Chondrocyte (in vitro differentiated cells): ENCODE data around the gene PRSS50. TPM values are rescaled to one million over a fixed set of nuclear protein-coding genes. Genes with fewer than 3 reads are reported as not detected.

Experiments
- DNase-seq: peaks from one replicate; pipeline ENCODE4 v3.0.0; 2021; ENCODE audit warnings: mixed read lengths, low spot score
- H3K27ac Mint-ChIP-seq: one replicate; pipeline ENCODE4 v1.8.0; 2021; ENCODE audit warnings: mild to moderate bottlenecking, moderate library complexity, mixed read lengths; ENCODE audit not compliant: unreplicated experiment
- H3K27me3 Mint-ChIP-seq: 2 replicates; pipeline ENCODE4 v1.8.0; 2021; ENCODE audit warnings: low read depth, mixed read lengths
- H3K36me3 Mint-ChIP-seq: 2 replicates; pipeline ENCODE4 v1.8.0; 2021; ENCODE audit warnings: low read depth, mixed read lengths
- H3K4me1 Mint-ChIP-seq: 2 replicates; pipeline ENCODE4 v1.8.0; 2021; ENCODE audit warnings: low read depth, mild to moderate bottlenecking, mixed read lengths
- H3K4me3 Mint-ChIP-seq: one replicate; pipeline ENCODE4 v1.8.0; 2021; ENCODE audit warnings: mild to moderate bottlenecking, moderate library complexity, mixed read lengths; ENCODE audit not compliant: unreplicated experiment
- H3K9me3 Mint-ChIP-seq: 2 replicates; pipeline ENCODE4 v1.8.0; 2021; ENCODE audit warnings: low read depth, mixed read lengths
- CTCF ChIP-seq: fragments of 200-600 bp; sonication (generic); IDR thresholded peaks from 2 replicates; pipeline ENCODE4 v1.5.0; 2021; ENCODE audit warnings: antibody characterized with exemption, mild to moderate bottlenecking, moderate library complexity
- total RNA-seq: library from RNA; stranded (reverse); gene quantifications from 3 replicates; pipeline ENCODE4 v1.2.1, GENCODE V29; 2021

Gene PRSS50
- total RNA-seq, 1 donor from 2014 or later, result not detected

DNA sequence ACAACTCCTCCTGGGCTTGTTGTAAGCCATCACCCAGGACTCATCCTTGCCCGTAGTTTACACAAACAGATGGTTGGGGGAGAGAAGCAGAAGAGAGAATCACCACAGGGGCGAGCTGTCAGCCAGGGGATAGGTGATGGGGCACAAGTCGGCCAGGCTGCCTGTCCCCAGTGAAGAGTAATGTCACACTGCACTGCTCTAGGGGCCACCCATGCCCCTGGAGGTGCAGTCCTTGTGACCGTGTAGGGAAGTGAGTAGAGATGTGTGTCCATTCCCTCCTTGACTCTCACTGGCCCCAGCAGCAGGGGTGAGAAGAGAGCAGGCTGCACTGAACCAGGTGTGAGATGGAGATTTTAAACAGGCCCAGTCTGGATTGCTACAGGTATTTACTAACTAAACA lies 17.1 kb upstream of the PRSS50 start:
- Mint-ChIP-seq H3K27me3 (peaks cover 47% of the 10 kb centered on the region), H3K36me3 (no peaks in the 10 kb centered on the region), H3K4me1 (no peaks in the 10 kb centered on the region), H3K4me3 (no peak overlapping the region), H3K9me3 (peaks cover 3% of the 10 kb centered on the region), H3K27ac (no peak overlapping the region)
- no peak for DNase-seq
- TF ChIP-seq CTCF, result no peak

DNA sequence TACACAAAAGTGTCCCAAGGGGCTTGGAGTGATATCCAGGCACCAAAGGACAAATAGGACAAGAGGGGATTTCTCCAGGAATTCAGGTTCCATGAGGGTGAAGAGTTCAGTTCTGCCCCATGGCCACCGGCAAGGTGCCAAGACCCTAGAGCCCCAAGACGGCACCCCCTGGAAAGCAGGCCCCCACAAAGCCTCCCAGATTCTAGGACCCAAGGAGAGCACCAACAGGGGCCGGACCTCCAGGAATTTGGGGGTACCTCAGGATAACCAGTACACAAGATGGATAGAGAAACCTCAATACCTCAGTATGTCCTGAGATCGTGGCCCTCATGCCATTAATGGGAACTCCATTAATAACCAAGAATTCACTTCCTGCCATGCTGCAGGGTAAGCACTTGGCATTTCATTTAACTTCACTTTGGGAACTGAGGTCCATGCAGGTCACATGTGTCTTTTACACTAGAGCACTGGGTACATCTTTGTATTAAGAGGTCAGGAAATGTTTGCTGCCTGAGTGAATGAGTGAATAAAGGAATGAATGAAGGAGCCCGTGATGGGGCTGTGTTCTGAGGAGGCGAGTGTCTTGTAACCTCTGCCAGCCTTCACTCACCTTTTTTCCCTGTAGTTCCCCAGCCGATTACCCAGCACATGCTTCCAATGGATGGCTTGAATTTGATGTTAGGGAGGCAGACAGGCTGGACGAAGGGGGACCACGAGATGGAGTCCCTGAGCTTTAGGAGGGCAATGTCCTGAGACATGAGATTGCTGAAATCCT lies 15.5 kb upstream of the PRSS50 start:
- peaks cover 45% of the 10 kb centered on the region for H3K27me3 Mint-ChIP-seq
- no peak overlapping the region for H3K27ac Mint-ChIP-seq
- no peaks in the 10 kb centered on the region for H3K9me3 Mint-ChIP-seq
- no peaks in the 10 kb centered on the region for H3K36me3 Mint-ChIP-seq
- H3K4me3 Mint-ChIP-seq, result no peak overlapping the region
- no peak for DNase-seq
- H3K4me1 Mint-ChIP-seq, result no peaks in the 10 kb centered on the region
- TF ChIP-seq CTCF, result peak; percentile 12

DNA sequence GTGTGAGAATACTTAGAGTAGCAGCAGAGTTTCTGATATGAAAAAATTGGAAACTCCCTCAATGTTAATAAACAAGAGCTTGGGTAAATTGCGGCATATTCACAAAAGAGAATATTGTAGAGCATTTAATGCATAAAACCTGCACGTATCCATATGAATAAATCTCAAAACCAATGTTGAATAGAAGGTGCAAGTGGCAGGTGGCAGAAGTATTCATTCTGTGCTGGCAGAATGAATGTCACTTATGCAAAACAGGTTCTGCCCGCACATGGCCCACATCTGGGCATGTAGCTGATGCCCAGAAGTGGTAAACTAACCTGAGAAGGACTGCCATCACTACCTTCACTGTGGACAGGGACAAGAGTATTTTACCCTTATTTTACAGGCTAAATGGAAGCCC lies 14.1 kb upstream of the PRSS50 start:
- H3K27me3 Mint-ChIP-seq, result peaks cover 36% of the 10 kb centered on the region
- no peaks in the 10 kb centered on the region for H3K36me3 Mint-ChIP-seq
- H3K27ac Mint-ChIP-seq, result no peak overlapping the region
- no peaks in the 10 kb centered on the region for H3K4me1 Mint-ChIP-seq
- no peak overlapping the region for H3K4me3 Mint-ChIP-seq
- no peak for DNase-seq
- no peak for TF ChIP-seq CTCF
- no peaks in the 10 kb centered on the region for H3K9me3 Mint-ChIP-seq

DNA sequence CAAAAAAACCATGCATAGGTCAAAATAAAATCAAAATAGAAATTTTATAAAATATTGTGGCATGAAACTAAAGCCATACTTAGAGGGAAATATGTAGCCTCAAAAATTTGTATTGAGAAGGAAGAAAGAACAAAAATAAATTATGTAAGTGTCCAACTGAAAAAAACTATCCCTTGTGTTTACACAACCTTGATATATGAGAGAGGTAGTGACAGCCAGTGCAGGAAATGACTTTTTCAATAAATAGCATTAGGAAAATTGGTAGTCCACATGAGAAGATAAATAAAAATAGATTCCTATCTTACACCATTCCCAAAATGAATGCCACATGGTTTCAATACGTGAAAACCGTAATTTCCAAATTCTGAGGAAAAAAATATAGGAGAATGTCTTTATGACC lies 13.2 kb upstream of the PRSS50 start:
- Mint-ChIP-seq H3K27me3 (peaks cover 34% of the 10 kb centered on the region), H3K9me3 (no peaks in the 10 kb centered on the region), H3K4me3 (no peak overlapping the region), H3K4me1 (peaks cover 4% of the 10 kb centered on the region), H3K36me3 (no peaks in the 10 kb centered on the region), H3K27ac (no peak overlapping the region)
- no peak for DNase-seq
- TF ChIP-seq CTCF, result no peak

DNA sequence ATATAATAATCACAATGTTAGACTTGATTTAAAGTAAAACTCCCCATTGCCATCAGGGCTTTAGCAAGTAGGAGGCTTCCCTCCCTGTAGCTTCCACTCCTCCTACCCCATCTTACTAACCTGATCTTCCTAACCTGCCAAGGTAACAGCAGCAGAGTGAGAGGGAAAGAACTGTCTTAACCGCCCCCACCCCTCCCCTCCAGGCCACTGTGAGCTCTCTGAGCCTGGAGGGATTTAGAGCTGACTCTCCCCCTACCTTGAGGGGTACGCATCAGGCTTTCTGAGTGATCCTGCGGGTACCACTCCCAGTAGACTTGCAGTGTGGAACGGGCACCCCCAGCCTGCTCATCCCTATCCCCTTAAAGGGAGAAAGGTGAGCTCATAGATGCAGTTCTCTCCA lies 11.4 kb upstream of the PRSS50 start:
- H3K27me3 Mint-ChIP-seq, result peaks cover 29% of the 10 kb centered on the region
- no peak overlapping the region for H3K4me3 Mint-ChIP-seq
- peaks cover 13% of the 10 kb centered on the region for H3K4me1 Mint-ChIP-seq
- TF ChIP-seq CTCF, result no peak
- no peak for DNase-seq
- H3K36me3 Mint-ChIP-seq, result no peaks in the 10 kb centered on the region
- H3K9me3 Mint-ChIP-seq, result no peaks in the 10 kb centered on the region
- no peak overlapping the region for H3K27ac Mint-ChIP-seq
